22Rv1 (cell line): Measurements from ENCODE around the gene OR2C1.

Source experiments
- ZFX ChIP-seq: fragments of 450-650 bp; IDR thresholded peaks from 2 replicates; pipeline ENCODE4 v1.6.1; 2017; ENCODE audit warnings: antibody characterized with exemption, borderline replicate concordance
- TF ChIP-seq, protein P1 (sequence below): fragments of 450-650 bp; IDR thresholded peaks from 2 replicates; pipeline ENCODE4 v1.5.1; 2017; ENCODE audit warnings: mild to moderate bottlenecking

- TF ChIP-seq, protein P1, sequence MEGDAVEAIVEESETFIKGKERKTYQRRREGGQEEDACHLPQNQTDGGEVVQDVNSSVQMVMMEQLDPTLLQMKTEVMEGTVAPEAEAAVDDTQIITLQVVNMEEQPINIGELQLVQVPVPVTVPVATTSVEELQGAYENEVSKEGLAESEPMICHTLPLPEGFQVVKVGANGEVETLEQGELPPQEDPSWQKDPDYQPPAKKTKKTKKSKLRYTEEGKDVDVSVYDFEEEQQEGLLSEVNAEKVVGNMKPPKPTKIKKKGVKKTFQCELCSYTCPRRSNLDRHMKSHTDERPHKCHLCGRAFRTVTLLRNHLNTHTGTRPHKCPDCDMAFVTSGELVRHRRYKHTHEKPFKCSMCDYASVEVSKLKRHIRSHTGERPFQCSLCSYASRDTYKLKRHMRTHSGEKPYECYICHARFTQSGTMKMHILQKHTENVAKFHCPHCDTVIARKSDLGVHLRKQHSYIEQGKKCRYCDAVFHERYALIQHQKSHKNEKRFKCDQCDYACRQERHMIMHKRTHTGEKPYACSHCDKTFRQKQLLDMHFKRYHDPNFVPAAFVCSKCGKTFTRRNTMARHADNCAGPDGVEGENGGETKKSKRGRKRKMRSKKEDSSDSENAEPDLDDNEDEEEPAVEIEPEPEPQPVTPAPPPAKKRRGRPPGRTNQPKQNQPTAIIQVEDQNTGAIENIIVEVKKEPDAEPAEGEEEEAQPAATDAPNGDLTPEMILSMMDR, result no peak
- TF ChIP-seq ZFX, result no peak
Observed at GRCh38 chr16:3369073-3369472, 13.4 kb downstream of the OR2C1 start.
